ENCODE data around the gene SPINK4.

The SPINK4 gene

DNA sequence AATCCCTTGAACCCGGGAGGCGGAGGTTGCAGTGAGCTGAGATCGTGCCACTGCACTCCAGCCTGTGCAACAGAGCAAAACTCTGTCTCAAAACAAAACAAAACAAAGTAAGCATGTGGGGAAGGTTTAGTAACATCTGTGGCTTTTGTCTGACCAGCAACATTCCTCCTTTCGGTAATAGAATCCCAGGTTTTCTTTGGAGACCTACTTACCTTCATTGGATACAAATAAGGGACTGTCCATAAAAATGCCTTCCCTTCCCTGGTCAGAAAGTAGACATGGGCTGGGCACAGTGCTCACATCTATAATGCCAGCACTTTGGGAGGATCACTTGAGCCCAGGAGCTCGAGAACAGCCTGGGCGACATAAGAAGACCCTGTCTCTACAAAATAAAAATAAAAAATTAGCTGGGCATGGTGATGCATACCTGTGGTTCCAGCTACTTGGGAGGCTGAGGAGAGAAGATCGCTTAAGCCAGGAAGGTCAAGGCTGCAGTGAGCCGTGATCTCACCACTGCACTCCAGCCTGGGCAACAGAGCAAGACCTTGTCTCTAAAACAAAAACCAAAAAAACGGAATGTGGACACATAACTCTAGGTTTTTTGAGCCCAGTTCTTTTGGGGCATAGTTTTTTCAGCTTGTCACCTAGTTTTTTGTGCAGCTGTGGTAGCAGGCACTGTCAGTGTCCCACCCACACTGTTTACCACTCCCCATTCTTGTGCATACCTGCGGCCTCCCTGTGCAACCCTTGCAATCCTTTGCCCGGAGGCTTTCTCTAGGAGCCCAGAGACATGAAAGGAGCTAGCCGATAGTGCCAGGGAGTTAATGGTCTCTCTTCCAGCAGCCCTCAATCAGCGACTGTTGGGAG, 9.0 kb upstream of the SPINK4 start:
- DNase-seq: no peak

DNA sequence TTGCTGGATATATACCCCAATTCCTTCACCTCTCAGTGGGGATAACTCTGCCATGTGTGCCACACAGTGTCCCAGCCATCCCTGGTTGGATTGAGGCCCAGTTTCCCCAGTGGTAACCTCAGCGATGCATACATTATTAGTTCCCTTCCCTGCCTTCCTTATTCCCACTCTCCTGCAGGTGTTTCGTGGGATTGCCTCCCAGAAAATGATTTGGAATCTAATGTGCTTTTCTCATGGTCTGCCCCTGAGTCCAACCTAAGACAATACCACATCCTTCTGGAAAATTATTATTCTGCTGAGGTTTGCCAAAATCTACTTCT, 8.4 kb upstream of the SPINK4 start:
- DNase-seq: no peak

DNA sequence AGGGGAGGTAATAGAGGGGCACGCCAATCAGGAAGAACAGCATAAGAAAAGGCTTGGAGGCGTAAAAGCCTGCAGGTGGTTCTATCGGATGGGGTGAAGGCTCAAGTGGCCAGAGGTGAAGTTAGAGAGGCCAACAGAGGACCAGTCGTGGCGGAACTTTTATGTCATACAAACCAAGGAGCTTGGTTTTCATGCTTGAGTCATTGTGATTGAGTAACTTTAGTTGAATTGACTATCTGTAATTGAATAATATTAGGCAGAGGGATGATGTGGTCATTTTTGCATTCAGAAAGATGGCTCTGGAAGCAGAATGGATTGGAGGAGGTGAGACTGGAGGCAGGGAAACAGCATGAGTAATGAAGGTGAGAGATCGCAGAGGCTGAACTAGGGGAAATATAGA, 7.2 kb upstream of the SPINK4 start:
- no peak for DNase-seq

DNA sequence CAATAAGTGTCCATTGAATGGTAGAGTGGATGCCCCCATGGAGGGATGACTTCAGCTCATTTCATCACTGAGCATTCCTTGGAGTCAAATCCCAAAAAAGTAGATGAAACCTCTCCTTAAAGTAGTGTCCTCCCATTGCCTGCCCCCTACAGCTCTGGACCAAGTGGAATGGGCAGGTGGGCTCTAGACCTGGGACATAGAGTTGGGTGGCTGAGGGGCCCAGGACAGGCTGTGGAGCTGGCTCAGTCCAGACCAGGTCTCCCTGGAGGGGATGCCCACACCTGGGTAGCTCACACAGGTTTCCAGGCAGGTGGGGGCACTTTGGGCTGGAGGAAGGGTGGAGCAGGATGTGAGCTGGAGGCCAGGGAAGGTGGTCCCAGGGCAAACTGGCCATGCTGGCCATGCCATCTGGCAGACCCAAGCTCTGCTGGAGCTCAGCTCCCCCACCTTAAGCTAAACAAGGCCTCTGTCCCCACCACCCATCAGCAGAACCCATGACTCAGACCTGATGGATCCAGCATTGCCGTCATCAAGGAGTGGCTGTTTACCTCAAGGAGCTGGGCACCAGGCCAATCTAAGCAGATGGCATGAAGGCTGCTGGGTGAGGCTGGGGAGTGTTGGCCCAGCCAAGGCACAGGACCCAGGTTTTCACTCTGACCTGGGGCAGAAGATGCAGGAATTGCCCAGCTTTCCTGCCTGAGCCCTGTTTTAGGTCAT, 6.2 kb upstream of the SPINK4 start:
- no peak for DNase-seq

DNA sequence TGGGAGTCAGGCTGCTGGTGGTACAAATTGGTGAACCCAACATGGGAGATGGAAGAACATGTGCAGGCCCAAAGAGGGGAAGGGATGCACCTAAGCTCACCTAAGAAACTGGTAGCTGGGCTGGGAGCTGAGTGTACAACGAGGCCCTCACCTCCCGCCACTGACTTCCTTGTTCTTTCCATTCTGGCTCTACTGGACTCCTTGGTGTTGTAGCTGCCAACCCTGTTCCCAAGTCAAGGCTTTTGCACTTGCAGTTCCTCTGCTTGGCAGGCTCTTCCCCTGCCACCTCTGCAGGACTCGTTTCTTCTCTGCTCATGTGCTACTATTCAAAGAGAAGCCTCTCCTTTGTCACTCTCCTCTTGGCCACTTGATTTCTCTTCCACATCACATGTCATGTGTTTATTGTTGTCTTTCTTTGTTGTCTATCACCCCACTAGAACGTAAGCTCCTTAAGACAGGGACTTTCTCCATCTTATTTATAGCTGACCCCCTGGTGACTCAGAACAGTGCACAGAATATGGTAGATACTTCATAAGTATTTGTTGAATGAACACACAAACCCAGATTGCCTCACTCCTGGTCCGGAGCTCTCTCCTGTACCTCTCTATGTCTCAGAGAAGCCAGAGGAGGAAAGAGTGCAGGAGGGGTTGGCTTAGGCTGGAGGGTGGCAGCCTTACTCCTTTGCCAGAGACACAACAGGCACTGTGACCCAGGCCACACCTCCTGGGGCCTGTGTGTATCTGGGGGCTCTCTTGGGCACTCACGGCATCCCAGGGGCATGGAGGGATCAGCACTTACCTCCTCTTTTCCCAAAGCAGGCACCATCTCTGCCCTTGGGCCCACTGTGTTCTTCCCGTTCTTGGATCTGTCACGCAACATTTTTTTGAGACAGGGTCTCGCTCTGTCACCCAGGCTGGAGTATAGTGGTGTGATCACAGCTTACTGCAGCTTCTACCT, 5.2 kb upstream of the SPINK4 start:
- DNase-seq: no peak

GRCh38 chr9:33236571-33236970, 3.4 kb upstream of the SPINK4 start:
- DNase-seq: no peak

- DNase-seq: no peak
Observed at GRCh38 chr9:33241298-33241697, 1.3 kb downstream of the SPINK4 start.

DNA sequence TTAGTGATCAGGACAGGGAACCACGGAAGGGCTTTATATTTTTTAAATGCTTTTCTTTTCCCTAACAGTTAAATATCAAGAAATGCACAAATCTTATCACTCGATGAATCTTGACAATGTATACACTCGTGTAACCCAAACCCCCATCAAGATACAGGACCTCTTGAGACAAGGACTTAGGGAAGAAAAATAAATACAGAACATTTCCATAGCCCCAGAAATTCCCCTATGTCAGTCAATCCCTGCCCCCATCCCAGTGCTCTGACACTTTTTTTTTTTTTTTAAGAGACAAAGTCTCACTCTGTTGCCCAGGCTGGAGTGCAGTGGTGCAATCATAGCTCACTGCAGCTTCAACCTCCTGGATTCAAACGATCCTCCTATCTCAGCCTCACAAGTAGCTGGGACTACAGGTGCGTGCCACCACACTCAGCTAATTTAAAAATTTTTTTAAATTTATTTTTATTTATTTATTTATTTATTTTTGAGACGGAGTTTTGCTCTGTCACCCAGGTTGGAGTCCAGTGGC, 2.7 kb downstream of the SPINK4 start:
- no peak for DNase-seq

DNA sequence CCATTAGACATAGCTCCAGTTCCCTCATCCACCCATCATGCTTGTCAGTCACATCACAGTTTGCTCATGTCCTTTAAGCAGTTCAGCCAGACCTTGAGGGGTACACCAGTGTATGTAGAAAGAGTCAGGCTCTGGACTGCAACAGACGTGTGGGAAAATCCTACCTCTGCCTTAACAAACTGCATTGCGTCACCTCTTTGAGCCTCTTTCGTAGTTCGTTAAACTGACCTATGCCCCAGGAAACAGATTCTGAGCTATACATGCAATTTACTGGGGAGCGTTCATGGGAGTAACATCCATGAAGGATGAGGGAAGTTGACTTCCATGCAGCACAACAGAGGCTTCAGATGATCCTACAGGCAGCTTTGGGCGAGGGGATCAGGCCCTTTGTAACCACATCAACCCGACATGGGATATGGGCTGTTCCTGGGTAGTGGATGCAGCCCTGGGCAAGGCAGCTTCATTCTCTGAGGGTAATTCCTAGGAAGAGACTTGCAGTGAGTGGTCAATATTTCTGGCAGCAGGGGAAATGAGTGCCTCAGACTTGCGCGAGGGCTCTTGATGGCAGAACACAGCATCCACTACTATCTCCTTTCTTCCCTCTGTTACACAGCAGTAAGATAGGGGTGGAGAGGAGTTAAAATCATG, 4.3 kb downstream of the SPINK4 start:
- DNase-seq: no peak

GRCh38 chr9:33245341-33245740, 5.4 kb downstream of the SPINK4 start:
- no peak for DNase-seq

GRCh38 chr9:33246269-33246860, 6.4 kb downstream of the SPINK4 start:
- no peak for DNase-seq

DNA sequence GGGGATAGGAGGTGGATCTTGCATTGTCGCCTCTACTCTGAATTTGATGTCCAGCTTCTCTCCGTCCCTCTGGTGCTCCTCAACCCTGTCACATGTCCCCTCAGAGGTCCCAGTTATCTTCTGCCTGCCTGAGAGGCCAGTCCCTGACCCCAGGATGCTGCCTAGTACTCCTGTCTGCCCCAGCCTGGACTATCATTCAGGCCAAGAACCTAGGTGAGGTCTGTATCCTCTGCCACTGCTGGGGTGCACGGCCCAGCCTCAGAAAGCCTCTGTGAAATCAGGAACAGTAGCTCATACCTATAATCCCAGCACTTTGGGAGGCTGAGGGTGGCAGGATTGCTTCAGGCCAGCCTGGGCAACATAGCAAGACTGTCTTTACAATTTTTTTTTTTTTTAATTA, 8.6 kb downstream of the SPINK4 start:
- no peak for DNase-seq

DNA sequence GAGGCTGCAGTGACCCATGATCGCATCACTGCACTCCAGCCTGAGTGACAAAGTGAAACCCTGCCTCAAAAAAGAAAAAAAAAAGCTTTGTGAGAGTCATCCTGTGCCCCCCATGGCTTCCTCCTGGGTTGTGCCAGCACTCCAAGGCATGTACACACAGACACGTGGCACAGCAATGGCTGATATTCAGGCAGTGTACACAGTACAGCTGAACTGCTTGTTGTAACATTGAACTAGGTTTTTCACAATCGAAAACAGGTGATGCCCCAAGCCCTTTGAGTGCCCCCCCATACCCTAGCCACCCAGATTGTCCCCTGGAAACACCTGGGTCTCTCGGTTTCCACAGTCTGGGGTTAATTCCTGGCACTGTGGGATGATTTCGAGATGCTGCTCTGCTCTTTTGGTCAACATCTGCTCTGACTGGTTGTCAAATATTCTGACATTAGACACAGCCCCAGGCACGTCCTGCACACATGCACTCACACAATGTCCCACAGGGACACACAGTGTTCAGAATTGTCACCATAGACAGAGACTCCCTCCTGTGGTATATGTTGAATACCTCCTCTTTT, 9.2 kb downstream of the SPINK4 start:
- DNase-seq: no peak

GRCh38 chr9:33249983-33250382, 10.0 kb downstream of the SPINK4 start:
- DNase-seq: no peak

DNA sequence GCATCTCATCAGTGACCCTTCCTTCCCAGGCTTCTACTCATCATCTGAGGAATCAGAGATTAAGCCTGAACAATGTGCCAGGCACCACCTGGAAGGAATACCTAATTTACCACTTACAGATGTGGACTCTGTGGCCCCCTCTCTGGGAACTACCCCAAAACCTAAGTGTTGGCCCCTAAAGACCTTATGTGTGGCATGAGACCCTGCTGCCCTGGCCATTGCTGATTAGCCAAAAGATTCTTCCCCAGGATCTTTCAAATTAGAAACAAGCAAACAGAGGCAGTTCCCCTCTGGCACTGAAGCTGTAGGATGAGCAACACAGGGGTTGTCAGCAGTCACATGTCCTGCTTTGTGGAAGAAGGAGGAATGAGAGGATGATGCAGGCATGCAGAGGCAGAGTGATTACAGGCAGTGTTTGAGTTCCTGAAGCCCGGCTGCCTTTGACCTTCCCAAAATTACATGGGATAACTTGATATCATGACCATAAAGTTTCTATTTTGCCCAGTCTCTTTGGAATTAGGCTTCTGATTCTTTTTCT, 10.6 kb downstream of the SPINK4 start:
- DNase-seq: no peak

- no peak for DNase-seq
Observed at GRCh38 chr9:33254211-33254610, 14.2 kb downstream of the SPINK4 start.

- DNase-seq: no peak
Observed at GRCh38 chr9:33255014-33255413, 15.0 kb downstream of the SPINK4 start.

DNA sequence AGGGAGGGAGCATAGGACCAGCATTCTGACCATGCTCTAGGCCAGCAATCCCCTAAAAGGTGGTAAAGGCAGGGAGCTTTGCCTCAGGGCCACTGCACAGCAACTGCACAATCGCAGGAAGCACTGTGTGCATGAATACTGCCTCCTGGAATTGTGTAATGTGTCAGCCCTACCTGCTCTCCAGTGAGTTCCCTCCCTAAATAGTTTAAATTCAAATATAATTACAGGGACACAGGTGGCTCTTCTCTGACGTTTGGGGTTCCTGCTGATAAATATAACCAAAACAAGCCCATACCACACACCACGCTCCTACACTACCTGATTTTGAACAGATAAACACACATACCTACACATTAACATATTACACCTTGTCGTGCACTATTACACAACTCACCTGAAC, 15.5 kb downstream of the SPINK4 start:
- DNase-seq: no peak

DNA sequence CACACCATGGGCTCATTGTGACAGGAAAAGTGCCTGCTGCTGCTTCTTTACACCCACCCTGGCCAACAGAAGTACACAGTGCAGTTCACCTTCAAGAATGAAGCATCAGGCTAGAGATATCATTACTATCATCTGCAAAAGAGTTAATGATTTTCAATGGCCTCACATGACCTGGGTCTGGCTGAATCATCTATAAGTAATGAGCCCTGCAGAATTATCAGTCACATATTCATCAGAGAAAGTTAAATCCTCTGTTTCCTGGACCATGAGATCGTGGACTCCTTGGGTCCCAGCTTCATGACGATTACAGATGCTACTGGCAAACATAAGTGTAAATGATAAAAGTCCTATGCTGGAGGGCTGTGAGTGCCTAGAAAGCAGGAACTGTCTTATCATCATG, 16.3 kb downstream of the SPINK4 start:
- DNase-seq: no peak

DNA sequence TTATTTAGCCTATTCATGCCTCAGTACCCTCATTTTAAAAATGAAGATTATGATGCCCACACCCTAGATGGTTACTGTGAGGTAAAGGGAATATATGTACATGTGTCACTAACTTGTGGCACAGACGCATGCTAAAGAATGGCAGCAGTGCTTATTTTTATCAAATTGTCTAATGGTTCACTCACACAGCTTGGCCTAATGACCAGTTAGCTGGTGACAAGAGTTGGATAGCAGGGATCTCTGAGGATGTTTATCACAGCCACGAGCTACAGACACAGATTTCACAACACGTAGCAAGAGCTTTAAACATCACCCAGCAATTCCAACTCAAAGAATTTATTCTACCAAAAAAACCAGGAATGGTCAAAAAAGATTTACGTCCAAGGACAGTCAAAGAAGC, 17.3 kb downstream of the SPINK4 start:
- no peak for DNase-seq

GRCh38 chr9:33260372-33260771, 20.4 kb downstream of the SPINK4 start:
- DNase-seq: no peak
